Suprapubic skin (tissue), 4 donors: ENCODE measurements around the gene ULK4. TPM values are rescaled to one million over a fixed set of nuclear protein-coding genes. Genes with fewer than 3 reads are reported as not detected.

ENCODE experiments used
- DNase-seq, 2 donors: peaks; one replicate each; pipeline ENCODE4 v3.0.0-alpha.2; 2019; ENCODE audit warnings: low spot score in 2 of 2
- H3K27ac ChIP-seq: fragments of 200-600 bp; sonication (generic); one replicate; pipeline ENCODE4 v1.5.1; 2019
- H3K27me3 ChIP-seq: fragments of 200-600 bp; sonication (generic); one replicate; pipeline ENCODE4 v1.5.1; 2019
- H3K36me3 ChIP-seq: fragments of 200-600 bp; sonication (generic); one replicate; pipeline ENCODE4 v1.5.1; 2019
- H3K4me1 ChIP-seq: fragments of 200-600 bp; sonication (generic); one replicate; pipeline ENCODE4 v1.5.1; 2019
- H3K4me3 ChIP-seq: fragments of 200-600 bp; sonication (generic); one replicate; pipeline ENCODE4 v1.5.1; 2019; ENCODE audit warnings: mild to moderate bottlenecking
- H3K9me3 ChIP-seq: fragments of 200-600 bp; sonication (generic); one replicate; pipeline ENCODE4 v1.5.1; 2019
- CTCF ChIP-seq, 2 donors: fragments of 200-600 bp in 1 of 2; fragments of 450-650 bp in 1 of 2; sonication (generic) in 1 of 2; IDR thresholded peaks; one replicate each; pipeline ENCODE4 v1.5.1; 2016 to 2019; ENCODE audit warnings: antibody characterized with exemption in 2 of 2, mild to moderate bottlenecking in 1 of 2, moderate library complexity in 1 of 2
- EP300 ChIP-seq: sonication (generic); formaldehyde crosslinking; IDR thresholded peaks from one replicate; pipeline ENCODE4 v1.6.1; 2017; ENCODE audit warnings: antibody characterized with exemption
- POLR2A ChIP-seq, 2 donors: fragments of 450-650 bp; IDR thresholded peaks; one replicate each; pipeline ENCODE4 v1.6.1; 2017; ENCODE audit warnings: antibody characterized with exemption in 2 of 2, mild to moderate bottlenecking in 2 of 2, moderate library complexity in 2 of 2
- POLR2AphosphoS5 ChIP-seq, 3 donors: sonication (generic); formaldehyde crosslinking; IDR thresholded peaks; one replicate each; pipeline ENCODE4 v1.6.1; 2017; ENCODE audit warnings: antibody characterized with exemption in 3 of 3
- WGBS: methylation state at CpG from one replicate; pipeline ENCODE4 v1.1.5; 2018; 5-methylcytosine and 5-hydroxymethylcytosine counted together
- total RNA-seq, 4 donors: library from RNA; depleted of rRNA; stranded (reverse); fragments of >200 nt; gene quantifications; one replicate each; pipeline ENCODE4 v1.1.0, GENCODE V29; 2016

ULK4 gene
- total RNA-seq, 4 donors from 2014 or later: 11.7 to 21.7 (median 16.6) TPM

GRCh38 chr3:41419809-41420208, 542.1 kb downstream of the ULK4 start:
- Histone ChIP-seq H3K9me3 (no peaks in the 10 kb centered on the region), H3K4me1 (no peaks in the 10 kb centered on the region), H3K27ac (no peak overlapping the region), H3K4me3 (no peak overlapping the region), H3K27me3 (no peaks in the 10 kb centered on the region), H3K36me3 (no peaks in the 10 kb centered on the region)
- DNase-seq: no peak
- TF ChIP-seq POLR2A (IDR thresholded peaks at IDR 0.05): no peak
- TF ChIP-seq EP300: no peak
- TF ChIP-seq POLR2AphosphoS5 (IDR thresholded peaks at IDR 0.05): no peak
- no peak for TF ChIP-seq CTCF (IDR thresholded peaks at IDR 0.05)
- 76% methylated on average over 5 of the region's 5 CpGs for WGBS

GRCh38 chr3:41418961-41419691, 542.8 kb downstream of the ULK4 start:
- Histone ChIP-seq H3K36me3 (no peaks in the 10 kb centered on the region), H3K27ac (no peak overlapping the region), H3K27me3 (no peaks in the 10 kb centered on the region), H3K9me3 (no peaks in the 10 kb centered on the region), H3K4me3 (no peak overlapping the region), H3K4me1 (no peaks in the 10 kb centered on the region)
- TF ChIP-seq EP300: no peak
- TF ChIP-seq CTCF (IDR thresholded peaks at IDR 0.05): no peak
- TF ChIP-seq POLR2AphosphoS5 (IDR thresholded peaks at IDR 0.05): no peak
- no peak for TF ChIP-seq POLR2A (IDR thresholded peaks at IDR 0.05)
- DNase-seq: no peak
- WGBS: 75% methylated on average over 7 of the region's 7 CpGs

GRCh38 chr3:41417574-41417973, 544.3 kb downstream of the ULK4 start:
- Histone ChIP-seq H3K4me3 (no peak overlapping the region), H3K27me3 (no peaks in the 10 kb centered on the region), H3K4me1 (no peaks in the 10 kb centered on the region), H3K27ac (no peak overlapping the region), H3K36me3 (no peaks in the 10 kb centered on the region), H3K9me3 (no peaks in the 10 kb centered on the region)
- 91% methylated on average over 3 of the region's 3 CpGs for WGBS
- TF ChIP-seq EP300: no peak
- TF ChIP-seq POLR2A (IDR thresholded peaks at IDR 0.05): no peak
- TF ChIP-seq CTCF (IDR thresholded peaks at IDR 0.05): no peak
- no peak for TF ChIP-seq POLR2AphosphoS5 (IDR thresholded peaks at IDR 0.05)
- DNase-seq: no peak

- TF ChIP-seq EP300 (no peak), POLR2A (IDR thresholded peaks at IDR 0.05) (no peak), CTCF (IDR thresholded peaks at IDR 0.05) (no peak), POLR2AphosphoS5 (IDR thresholded peaks at IDR 0.05) (no peak)
- no peak overlapping the region for H3K27ac ChIP-seq
- DNase-seq: no peak
- no peaks in the 10 kb centered on the region for H3K36me3 ChIP-seq
- 62% methylated on average over 1 of the region's 1 CpG for WGBS
- no peaks in the 10 kb centered on the region for H3K27me3 ChIP-seq
- no peak overlapping the region for H3K4me3 ChIP-seq
- H3K9me3 ChIP-seq: no peaks in the 10 kb centered on the region
- H3K4me1 ChIP-seq: no peaks in the 10 kb centered on the region
Measured at GRCh38 chr3:41411065-41411464, 550.8 kb downstream of the ULK4 start.

GRCh38 chr3:41405466-41405865, 556.4 kb downstream of the ULK4 start:
- H3K4me3 ChIP-seq: no peak overlapping the region
- no peak for DNase-seq
- no peak for TF ChIP-seq POLR2AphosphoS5 (IDR thresholded peaks at IDR 0.05)
- TF ChIP-seq CTCF (IDR thresholded peaks at IDR 0.05): no peak
- TF ChIP-seq POLR2A (IDR thresholded peaks at IDR 0.05): no peak
- no peak for TF ChIP-seq EP300
- 73% methylated on average over 2 of the region's 2 CpGs for WGBS
- no peaks in the 10 kb centered on the region for H3K27me3 ChIP-seq
- H3K9me3 ChIP-seq: no peaks in the 10 kb centered on the region
- no peaks in the 10 kb centered on the region for H3K36me3 ChIP-seq
- no peak overlapping the region for H3K27ac ChIP-seq
- H3K4me1 ChIP-seq: no peaks in the 10 kb centered on the region
